Right lobe of liver (tissue), 4 donors: ENCODE data around the gene CDC16.

ENCODE experiments used
- CTCF ChIP-seq, 4 donors: fragments of 200-600 bp in 3 of 4; fragments of 450-650 bp in 1 of 4; IDR thresholded peaks; one replicate each; pipeline versions ENCODE4 v1.5.1 to v1.8.0; 2016 to 2022; ENCODE audit warnings: antibody characterized with exemption in 4 of 4, mild to moderate bottlenecking in 2 of 4
- POLR2A ChIP-seq: fragments of 450-650 bp; IDR thresholded peaks from one replicate; pipeline ENCODE4 v1.6.1; 2017; ENCODE audit warnings: antibody characterized with exemption, mild to moderate bottlenecking
- donor health status: DM: no; HTN: no; CAD: no.
- donor health status: DM: no; HTN: no; CAD: no.
- donor health status: DM: no; HTN: yes; CAD: no.

GRCh38 chr13:114319441-114319913 is 84.8 kb downstream of the CDC16 start:
- TF ChIP-seq CTCF (IDR thresholded peaks at IDR 0.05) (no peak), POLR2A (no peak)
